ENCODE measurements around the gene LRRC58. TPM values are rescaled to one million over a fixed set of nuclear protein-coding genes. Genes with fewer than 3 reads are reported as not detected.
"Not testable (repeated sequence)": the region's sequence is repeated elsewhere in the genome, so short reads cannot be mapped to it uniquely, and the experiment has no call there.

The LRRC58 gene
- total and polyA plus RNA-seq, 2 of the 8 experiments (the other 6 are each of a cell fraction or from before 2014, with no cell fraction given): 4.3 to 15.4 TPM

DNA sequence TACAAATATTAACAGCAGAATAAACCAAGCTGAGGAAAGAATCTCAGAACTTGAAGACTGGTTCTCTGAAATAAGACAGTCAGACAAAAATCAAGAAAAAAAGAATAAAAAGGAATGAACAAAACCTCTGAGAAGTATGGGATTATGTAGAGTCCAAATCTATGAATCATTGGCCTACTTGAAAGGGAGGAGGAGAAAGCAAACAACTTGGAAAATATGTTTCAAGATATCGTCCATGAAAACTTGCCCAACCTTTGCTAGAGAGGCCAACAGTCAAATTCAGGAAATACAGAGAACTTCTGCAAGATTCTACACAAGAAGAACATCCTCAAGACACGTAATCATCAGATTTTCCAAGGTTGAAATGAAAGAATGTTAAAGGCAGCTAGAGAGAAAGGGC, 57.6 kb downstream of the LRRC58 start:
- H4K8ac ChIP-seq (ENCODE audit: extremely low read depth, insufficient read depth, low read length); H3K4me3 ChIP-seq (ENCODE audit: extremely low read depth in 1 of 4, insufficient read depth in 2 of 4, low read depth in 3 of 4, low read length in 4 of 4); H2BK120ac ChIP-seq (replicated peaks; ENCODE audit: low read depth, low read length); H3K79me2 ChIP-seq (ENCODE audit: control insufficient read depth in 1 of 2, insufficient read depth in 2 of 2, low read length in 2 of 2); DNase-seq (ENCODE audit: low read depth in 1 of 2, low spot score in 2 of 2); H2AK5ac ChIP-seq (ENCODE audit: low read depth, low read length); H3K14ac ChIP-seq (ENCODE audit: insufficient read length); H3K4me2 ChIP-seq (ENCODE audit: insufficient read depth in 1 of 2, low read depth in 2 of 2, low read length in 2 of 2); H2BK20ac ChIP-seq (ENCODE audit: low read length); H3K4me1 ChIP-seq (replicated peaks in 1 of 4; ENCODE audit: control insufficient read depth in 3 of 4, insufficient read depth in 4 of 4, low read length in 3 of 4); FAIRE-seq; H2BK12ac ChIP-seq (ENCODE audit: low read depth, low read length); H3K4ac ChIP-seq (replicated peaks; ENCODE audit: insufficient read length, low read depth, low read length); H2BK5ac ChIP-seq (ENCODE audit: low read depth, low read length); H4K5ac ChIP-seq (ENCODE audit: insufficient read length, low read depth, low read length); H3K23me2 ChIP-seq (ENCODE audit: low read depth, low read length); H3K18ac ChIP-seq (ENCODE audit: extremely low read depth, low read length); H3K56ac ChIP-seq (replicated peaks; ENCODE audit: insufficient read length, low read depth, low read length); POLR2A ChIA-PET (ENCODE audit: partially characterized antibody); H3K36me3 ChIP-seq (ENCODE audit: control insufficient read depth in 2 of 4, insufficient read depth in 4 of 4, low read length in 3 of 4); H2AFZ ChIP-seq (ENCODE audit: low read length); H3K9me3 ChIP-seq (ENCODE audit: insufficient read depth in 2 of 2, low read depth in 1 of 2, low read length in 1 of 2); H3K23ac ChIP-seq (ENCODE audit: insufficient read length); H2BK15ac ChIP-seq (ENCODE audit: low read length); H3K27ac ChIP-seq (ENCODE audit: low read depth, low read length); H3K27me3 ChIP-seq (replicated peaks in 1 of 4; ENCODE audit: control insufficient read depth in 3 of 4, extremely low read depth in 1 of 4, insufficient read depth in 3 of 4, low read length in 3 of 4); H4K20me1 ChIP-seq (replicated peaks in 1 of 2; ENCODE audit: control insufficient read depth in 1 of 2, insufficient read depth in 2 of 2, low read length in 2 of 2); H3K9ac ChIP-seq (replicated peaks in 1 of 4; ENCODE audit: extremely low read depth in 1 of 4, low read depth in 3 of 4, low read length in 3 of 4); H4K91ac ChIP-seq (replicated peaks; ENCODE audit: insufficient read length, low read length); H3K79me1 ChIP-seq (ENCODE audit: low read depth, low read length): not testable (repeated sequence)
- CTCF ChIA-PET (ENCODE audit: partially characterized antibody): interaction anchor here (0.6 to 1.0 kb wide), 2 partner anchors 41 to 48 kb away, joined by 4 read pairs; no protein-coding TSS in a partner anchor
- 88% methylated on average over 2 of the region's 2 CpGs; no CpG with 5 or more reads in 1 of the 2 experiments for WGBS, 2 experiments (ENCODE audit: extremely low coverage in 1 of 2, insufficient coverage in 1 of 2, insufficient read length in 1 of 2, insufficient replicate concordance in 2 of 2, low coverage in 1 of 2, low lambda C conversion rate in 2 of 2, missing lambda C conversion rate in 1 of 2)

Data from H1 (cell line).